Left renal cortex interstitium (tissue), 4 donors: ENCODE results near the gene TRIM32. TPM values are rescaled to one million over a fixed set of nuclear protein-coding genes. Genes with fewer than 3 reads are reported as not detected.
"Not testable (repeated sequence)": the region's sequence is repeated elsewhere in the genome, so short reads cannot be mapped to it uniquely, and the experiment has no call there.

Experiments used
- DNase-seq, 4 donors: peaks; one replicate each; pipeline ENCODE4 v3.0.0-alpha.2; 2013; ENCODE audit warnings: low read depth in 4 of 4, low spot score in 2 of 4, missing footprints in 1 of 4
- polyA plus RNA-seq, 4 donors: library from polyadenylated mRNA; unstranded; fragments of 120-200 nt; gene quantifications; one replicate each; pipeline ENCODE4 v1.2.1, GENCODE V29; 2013; ENCODE audit not compliant: insufficient read length in 4 of 4

The TRIM32 gene
- polyA plus RNA-seq, 4 donors = 21.4 to 23.6 (median 22.2) TPM

DNA sequence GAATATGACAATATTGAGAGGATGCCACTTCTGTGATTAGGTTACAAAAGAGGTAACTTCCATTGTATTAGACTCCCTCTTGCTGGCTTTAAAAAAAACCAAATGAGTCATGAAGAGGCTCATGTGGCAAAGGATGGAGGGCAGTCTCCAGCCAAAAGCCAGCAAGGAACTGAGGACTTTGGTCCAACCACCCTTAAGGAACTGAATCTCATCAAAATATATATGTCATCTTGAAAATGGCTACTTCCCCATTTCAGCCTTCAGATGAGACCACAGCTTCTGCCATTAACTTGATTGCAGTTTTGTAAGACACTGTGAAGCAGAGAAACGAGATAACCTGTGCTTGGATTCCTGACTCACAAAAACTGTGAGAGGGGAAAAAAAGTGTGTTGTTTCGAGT is 15.5 kb upstream of the TRIM32 start:
- DNase-seq = no peak

DNA sequence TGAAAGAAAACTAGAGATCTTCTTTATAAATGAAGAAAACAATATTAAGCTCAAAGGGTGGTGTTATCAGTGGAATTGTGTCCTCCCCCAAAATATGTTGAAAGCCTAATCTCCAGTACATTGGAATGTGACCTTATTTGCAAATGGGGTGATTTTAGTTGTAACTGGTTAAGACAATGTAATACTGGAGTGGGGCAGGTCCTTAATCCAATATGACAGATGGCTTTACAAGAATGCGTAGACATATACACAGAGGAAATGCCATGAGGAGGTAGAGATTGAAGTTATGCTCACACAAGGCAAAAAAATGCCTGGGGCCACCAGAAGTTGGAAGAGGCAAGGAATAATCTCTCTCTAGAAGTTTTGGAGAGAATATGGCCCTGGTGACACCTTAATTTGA is 13.7 kb upstream of the TRIM32 start:
- DNase-seq = no peak

DNA sequence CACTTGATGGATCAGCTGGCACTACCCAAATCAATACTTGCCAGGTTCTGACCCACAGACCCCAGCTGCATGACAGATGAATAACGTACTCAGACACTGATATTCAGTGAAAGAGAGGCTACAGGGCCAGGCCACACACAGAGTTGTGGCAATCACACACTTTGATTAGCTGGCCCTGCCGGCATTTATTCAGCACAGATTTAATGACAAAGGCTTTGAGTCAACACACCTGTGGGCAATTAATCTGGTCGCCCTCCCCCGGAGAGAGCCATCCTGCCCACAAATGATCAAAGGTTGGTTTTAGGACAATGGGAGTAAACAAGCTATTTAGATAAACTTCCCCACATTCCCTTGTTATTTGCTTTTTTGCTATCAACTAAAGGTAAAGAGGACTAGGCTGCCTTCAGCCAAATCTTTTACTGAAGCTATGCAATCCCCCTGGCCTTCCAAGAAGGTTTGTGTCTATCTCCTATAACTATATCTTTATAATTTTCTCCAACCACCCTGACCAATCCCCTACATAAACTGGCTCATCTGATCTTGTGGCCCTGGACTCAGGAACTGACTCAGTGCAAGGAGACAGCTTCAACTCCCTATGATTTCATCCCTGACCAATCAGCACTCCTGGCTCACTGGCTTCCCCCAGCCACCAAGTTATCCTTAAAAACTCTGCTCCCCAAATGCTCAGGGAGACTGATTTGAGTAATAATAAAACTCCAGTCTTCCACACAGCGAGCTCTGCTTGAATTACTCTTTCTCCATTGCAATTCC is 12.7 kb upstream of the TRIM32 start:
- no peak for DNase-seq

DNA sequence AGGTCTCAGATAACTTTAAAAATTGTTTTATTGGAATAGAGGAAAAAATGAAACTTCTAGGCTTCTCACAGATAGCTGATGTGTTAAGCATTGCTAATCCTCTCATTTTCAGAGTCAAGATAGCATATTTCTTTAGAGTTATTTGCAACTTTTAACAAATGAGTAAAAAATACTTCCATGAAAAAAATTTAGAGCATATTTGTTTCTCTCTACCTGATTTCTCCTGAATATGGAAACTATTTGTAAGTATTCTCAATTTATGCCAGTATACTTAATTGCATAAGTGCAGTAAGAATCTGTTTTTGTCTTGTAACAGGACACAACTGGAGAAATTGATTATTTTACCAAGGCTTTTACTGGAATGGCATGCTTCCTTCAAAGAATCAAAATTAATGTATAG is 3.6 kb upstream of the TRIM32 start:
- no peak for DNase-seq

DNA sequence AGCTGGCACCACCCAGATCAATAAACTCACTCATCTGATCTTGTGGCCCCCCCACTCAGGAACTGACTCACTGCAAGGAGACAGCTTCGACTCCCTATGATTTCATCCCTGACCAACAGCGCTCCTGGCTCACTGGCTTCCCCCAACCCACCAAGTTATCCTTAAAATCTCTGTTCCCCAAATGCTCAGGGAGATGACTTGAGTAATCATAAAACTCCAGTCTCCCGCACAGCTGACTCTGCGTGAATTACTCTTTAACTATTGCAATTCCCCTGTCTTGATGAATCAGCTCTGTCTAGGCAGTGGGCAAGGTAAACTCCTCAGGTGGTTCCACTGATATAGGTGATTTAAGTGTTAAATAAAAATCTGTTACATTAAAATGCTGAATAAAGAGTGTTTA is 1.9 kb upstream of the TRIM32 start:
- DNase-seq = no peak

DNA sequence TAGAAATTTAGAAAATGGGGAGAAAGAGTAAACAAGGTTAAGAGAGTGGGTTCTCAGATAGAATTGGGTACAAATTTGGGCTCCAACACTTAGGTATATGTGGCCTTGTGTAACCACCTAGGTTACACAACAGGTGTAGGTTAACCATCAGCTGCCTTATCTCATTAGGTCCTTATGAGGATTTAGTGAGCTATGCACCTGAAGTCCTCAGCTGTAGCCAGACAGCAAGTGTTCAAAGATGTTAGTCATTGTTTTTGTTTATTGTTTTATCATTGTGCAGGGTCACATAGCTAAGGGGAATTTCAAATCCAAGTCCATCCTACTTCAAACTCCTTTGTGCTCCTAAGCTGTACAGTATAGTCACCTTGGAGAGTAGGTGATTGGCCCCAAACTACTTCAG is 970 bp upstream of the TRIM32 start:
- DNase-seq = no peak

DNA sequence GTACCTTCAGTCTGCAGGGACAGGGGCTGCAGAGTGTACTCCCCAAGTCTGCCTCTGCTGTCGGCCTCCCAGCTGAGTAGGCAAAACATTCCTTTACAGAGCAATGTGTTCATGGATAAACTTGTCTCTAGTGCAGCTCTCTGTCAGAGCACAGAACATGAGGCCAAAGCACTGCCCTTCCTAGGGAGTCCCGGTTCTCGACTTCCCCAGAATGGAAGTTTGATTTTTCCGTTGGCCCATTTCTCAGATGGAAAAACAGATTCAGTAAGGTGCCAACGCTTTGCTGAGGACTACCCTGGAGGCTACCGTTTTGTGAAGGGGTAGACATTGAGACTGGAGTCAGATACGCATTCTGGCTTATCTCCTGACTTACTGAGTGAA is 422 bp upstream of the TRIM32 start:
- no peak for DNase-seq

DNA sequence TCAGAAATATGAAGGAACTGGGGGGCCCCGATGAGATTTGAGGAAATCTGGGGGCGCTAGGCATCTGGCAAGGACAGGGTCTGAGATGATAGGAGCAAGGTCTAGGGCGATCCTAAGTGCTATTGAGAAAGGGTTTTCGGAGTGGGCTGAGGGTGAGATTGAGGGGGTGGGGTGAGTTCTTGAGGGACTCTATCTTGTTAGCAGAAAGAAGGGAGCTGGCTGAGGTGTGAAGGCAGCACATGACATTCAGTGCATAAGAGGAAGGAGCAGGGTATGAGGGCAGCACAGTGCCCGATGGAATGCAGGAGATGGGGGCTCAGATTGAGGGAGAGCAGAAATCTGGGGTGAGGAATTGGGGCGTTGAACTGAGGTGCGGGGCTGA is 640 bp downstream of the TRIM32 start:
- peak in 1 of 4 donors; percentile 2 for DNase-seq

DNA sequence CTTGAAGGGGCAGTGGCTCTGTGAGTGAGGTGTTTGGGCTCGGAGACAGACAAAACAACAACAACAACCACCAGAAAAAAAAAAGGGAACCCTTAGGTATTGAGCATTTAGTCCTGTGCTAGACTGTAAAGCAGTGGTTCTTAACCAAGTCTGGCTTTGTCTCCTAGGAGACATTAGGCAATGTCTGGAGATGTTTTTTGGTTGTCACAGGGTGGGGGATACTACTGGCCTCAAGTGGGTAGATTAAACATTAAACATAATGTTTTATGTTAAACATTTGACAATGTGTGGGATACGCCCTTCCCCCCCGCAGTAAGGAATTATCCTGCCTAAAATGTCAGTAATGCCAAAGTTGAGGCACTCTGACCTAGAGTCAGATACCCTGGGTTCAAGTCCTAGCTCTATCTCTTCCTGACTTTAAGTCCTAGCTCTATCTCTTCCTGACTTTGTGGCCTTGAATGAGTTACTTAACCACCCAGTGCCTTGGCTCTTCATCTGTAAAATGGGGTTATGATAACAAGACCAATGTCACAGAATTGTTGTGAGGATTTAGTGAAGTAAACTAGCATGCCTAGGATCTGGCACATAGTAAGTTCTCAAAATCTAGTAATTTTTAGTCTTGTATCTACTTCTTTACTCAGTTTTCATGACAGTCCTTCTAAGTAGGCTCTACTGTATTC is 1.8 kb downstream of the TRIM32 start:
- DNase-seq = no peak

DNA sequence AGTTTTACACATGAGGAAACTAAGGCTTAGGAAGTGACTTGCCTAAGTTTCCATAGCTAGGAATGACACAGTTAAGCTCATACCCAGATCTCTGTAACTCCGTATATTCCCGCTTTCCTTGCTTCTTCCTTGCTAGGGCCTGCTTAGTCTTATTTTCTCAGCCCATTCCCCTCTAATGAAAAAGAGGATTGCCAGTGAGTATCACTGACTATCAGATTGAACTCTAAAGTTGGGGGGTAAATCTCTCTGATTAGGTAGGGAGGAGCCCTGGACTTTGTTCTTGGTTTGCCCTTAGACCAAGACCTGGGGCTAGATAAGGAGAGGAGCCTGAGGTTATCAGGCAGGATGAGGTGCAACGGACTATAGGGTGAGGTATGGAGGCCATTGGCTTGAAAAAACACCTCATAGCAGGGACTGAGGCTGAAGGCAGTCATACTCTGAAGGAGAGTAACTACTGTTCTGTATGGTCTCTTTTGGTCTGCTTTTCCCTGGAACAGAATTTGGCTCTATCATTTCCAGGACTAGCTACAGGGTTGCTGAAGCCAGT is 2.5 kb downstream of the TRIM32 start:
- no peak for DNase-seq

DNA sequence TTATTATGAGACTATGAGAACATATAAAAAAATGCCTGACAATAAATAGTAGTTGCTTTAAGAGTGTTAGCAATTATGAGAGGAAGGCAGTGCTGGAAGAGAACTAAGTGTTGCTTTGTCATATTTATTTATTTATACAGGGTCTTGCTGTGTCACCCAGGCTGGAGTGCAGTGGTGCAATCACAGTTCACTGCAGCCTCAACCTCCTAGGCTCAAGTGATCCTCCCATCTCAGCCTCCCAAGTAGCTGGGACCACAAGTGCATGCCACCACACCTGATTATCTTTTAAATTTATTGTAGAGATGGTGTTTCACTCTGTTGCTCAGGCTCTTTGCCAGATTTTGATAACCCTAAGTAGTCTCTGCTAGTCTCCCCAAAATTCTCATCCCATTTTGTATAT is 3.7 kb downstream of the TRIM32 start:
- not testable (repeated sequence) for DNase-seq

DNA sequence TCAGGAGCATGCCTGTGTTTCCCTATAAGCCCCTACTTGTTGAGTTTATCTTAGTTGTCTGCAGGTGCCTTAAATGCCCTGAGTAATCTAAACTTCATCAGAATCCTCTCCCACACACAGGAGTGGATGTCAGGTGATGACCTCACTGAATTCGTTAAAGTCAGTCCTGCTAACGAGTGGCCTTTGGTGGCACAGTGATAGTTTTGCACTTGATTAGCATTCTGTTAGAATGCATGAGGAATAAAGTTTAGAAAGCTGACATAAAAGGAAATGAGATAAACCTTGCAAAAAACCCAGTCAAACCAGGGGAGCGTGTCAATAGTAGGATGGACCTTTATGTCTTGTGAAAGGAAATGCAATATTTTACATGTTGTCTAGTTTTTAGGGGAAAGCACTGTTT is 4.5 kb downstream of the TRIM32 start:
- DNase-seq = no peak

DNA sequence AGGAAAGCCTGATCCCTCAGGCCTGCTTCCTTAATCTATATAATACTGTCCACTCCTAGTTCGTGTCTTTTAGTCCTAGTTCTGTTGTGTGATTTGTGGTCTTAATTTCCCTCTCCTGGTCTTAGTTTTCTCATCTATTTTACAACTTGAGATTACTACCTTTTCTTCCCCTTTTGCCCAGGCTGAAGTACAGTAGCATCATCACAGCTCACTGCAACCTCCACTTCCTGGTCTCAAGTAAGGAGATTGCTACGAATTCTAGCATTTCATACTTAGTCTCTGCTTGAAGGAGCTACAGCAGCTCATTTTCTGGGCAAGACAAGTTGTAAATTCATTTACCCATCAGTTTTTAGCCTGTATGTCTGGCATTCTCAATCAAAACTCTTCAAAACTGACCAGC is 5.5 kb downstream of the TRIM32 start:
- DNase-seq = no peak

DNA sequence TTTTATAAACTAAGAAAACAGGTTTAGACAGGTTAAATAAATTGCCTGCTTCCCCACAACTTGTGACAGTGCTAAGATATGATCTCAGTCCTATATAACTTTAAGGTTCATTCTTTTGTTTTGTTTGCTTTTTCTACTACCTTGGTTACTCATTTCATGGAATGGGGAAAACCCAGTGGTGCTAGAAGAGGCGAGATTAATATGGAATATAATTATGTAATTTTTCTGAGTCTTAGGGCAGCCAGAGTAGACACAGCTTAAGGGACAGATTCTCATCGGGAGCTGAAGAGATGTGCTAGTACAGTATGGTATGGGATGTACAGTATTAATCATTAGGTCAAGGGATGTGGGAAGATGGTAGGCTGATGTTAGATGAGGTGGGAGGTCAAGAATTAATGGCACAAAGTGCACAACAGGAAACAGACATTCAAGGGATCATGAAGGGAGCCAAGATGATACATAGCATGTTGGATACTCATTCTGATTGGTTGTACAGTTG is 6.2 kb downstream of the TRIM32 start:
- DNase-seq = no peak

DNA sequence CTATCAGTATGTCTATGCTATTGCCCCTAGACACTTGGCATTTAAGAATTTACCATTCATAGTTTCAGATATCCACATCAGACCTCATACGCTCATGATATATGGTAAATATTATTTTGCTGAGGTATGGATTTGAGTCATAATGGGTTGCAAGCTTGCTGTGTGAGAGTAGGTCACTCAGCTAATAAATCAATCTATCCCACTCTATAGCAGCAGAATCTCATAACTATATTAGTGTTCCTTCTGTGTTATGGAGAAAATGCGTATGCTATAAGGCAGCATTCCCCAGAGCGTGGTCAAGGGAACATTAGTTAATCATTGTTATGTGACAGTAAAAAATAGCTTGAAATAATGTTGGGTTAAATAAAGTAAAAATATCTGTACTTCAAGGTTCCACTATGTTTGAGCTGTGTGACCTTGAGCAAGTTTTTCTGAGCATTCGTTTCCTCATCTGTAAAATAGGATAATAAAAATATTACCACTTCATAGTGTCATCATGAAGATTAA is 7.7 kb downstream of the TRIM32 start:
- no peak for DNase-seq

DNA sequence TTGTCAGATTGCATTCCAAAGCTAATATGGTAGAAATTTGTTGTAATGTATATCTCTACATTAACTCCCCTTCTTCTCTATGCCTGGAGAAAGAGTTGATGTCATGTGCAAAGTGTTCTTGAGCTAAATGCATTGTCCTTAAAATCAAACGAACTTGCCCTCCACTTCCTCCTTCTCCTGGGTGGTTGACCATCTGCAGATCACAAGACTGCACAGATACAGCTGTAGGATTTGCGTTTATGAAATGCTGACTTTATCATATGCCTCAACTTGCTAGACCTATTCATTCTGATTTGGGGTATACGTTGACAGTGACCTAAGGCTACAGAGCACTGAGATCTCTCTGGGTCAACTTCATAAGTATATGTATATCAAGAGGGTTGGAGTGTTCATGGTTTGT is 8.3 kb downstream of the TRIM32 start:
- DNase-seq = no peak

DNA sequence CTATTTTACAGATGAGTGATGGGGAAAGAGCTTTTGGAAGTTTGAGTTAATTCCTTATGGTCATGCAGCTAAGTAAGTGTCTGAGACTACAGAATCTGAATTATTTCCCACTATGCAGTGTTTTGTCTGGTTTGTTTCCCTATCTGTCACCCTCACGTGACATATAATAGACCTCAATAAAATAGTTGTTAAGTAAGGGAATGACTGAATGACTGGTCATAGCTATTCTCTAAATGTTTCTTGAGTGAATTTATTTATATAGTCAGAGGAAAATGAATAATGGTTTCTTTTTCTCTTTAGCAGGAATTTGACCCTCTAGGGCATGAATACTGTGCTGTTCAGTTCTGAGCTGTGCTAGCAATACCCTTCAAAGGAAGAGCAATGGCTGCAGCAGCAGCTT is 10.3 kb downstream of the TRIM32 start:
- DNase-seq = no peak

DNA sequence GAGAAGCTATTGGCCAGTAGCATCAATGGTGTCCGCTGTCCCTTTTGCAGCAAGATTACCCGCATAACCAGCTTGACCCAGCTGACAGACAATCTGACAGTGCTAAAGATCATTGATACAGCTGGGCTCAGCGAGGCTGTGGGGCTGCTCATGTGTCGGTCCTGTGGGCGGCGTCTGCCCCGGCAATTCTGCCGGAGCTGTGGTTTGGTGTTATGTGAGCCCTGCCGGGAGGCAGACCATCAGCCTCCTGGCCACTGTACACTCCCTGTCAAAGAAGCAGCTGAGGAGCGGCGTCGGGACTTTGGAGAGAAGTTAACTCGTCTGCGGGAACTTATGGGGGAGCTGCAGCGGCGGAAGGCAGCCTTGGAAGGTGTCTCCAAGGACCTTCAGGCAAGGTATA is 10.8 kb downstream of the TRIM32 start:
- DNase-seq = no peak

DNA sequence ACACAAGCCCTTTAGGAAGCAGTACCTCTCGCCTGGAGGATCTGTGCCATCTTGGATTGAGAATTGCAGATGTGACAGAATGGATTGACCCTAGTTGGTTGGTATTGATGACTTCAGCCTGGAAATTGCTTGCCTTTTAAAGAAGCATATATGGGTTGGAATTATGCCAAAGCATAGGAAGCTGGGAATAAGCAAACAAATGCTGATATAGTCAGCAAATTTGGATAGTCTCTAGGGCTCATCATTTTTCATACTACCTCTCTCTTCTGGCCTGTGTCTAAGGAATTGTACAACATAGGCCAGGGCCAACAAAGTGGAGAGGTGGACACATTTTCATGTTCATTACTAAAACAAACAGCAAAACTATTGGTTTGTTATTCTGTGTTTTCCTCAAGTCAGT is 13.2 kb downstream of the TRIM32 start:
- no peak for DNase-seq

DNA sequence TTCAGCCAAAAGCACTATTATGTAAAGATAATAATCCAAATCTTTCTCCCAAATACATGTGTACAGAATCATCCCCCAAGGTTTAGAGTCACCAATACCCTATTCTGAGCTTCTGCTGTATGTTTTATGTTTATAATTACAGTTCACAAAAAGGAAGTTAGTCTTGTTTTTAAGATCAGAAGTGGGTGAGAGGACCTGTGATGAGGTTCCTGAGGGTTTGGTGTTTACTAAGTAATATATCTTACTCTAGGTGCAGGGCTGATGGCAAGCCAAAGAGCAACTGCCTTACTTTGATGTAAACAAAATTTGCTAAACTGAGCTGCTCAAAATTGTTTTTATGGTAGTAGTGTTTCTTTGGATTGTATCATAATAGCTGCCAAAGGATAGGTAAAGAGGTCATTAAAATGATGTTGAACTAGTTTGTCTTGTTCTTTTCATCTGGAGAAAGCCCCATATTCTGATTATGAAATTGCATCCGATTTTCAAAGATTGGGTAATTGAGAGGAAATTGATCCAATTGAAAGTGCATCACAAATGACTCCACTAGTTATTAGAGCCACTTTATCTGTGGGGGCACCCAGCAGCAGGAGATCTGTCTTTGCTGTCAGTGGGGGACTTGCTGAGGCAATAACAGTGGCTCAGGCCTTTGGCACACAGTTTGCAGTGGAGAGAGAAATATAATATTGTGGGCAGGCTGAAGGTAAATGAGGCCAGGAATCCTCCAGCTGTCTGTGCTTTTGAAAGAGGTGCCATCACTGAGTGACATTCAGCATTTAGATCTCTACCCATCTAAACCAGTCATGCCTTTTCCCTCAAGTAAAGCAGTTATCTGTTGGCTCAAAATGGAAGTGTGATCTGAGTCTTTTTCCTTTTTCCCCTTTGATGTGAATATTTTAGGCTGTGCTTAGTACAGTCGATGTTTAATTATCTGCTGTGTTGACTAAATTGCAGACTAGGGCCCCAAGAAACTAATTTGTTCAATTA is 14.1 kb downstream of the TRIM32 start:
- no peak for DNase-seq
